ENCODE measurements around the gene MAGI1. TPM values are rescaled to one million over a fixed set of nuclear protein-coding genes. Genes with fewer than 3 reads are reported as not detected.

The MAGI1 gene
- total and polyA plus RNA-seq, 5 donors, result 15.8 to 38.3 (median 32.8) TPM

DNA sequence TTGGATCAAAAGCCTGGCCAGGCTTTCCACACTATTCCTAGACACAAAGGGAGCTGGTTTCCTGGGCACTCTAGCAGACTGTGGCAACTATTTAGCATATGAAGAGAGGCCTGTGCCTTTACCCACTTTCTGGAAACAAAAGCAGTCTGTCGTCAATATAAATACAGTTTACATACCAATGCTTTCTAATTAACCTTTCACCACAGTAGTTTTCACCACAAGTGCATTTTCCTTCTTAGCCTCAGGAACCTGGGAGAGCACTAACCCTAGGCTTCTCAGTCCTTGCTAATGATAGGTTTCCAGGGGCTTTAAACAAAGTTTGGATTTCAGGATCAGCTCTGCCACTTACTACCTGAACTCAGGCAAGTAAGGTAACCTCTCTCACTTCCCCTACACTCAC, 499.1 kb downstream of the MAGI1 start:
- Histone ChIP-seq H3K9me3 (ENCODE audit: control insufficient read depth, low read length) (no peaks in the 10 kb centered on the region), H3K27ac (ENCODE audit: low read length) (no peak overlapping the region), H3K27me3 (ENCODE audit: control insufficient read depth, insufficient read depth) (no peaks in the 10 kb centered on the region), H3K4me3 (ENCODE audit: low read length) (no peak overlapping the region), H3K4me1 (ENCODE audit: control insufficient read depth, insufficient read depth, low read length) (peaks cover 6% of the 10 kb centered on the region)
- intact Hi-C loops (cut with DNase I), result no loop called here
- DNase-seq (no peak), ATAC-seq (no peak)
- WGBS, result 65% methylated on average over 1 of the region's 1 CpG

- DNase-seq (no peak), ATAC-seq (no peak)
- no peaks in the 10 kb centered on the region for H3K27me3 ChIP-seq (ENCODE audit: control insufficient read depth, insufficient read depth)
- no peaks in the 10 kb centered on the region for H3K9me3 ChIP-seq (ENCODE audit: control insufficient read depth, low read length)
- 96% methylated on average over 1 of the region's 1 CpG for WGBS
- peaks cover 8% of the 10 kb centered on the region for H3K4me1 ChIP-seq (ENCODE audit: control insufficient read depth, insufficient read depth, low read length)
- intact Hi-C loops (cut with DNase I), result no loop called here
- no peak overlapping the region for H3K4me3 ChIP-seq (ENCODE audit: low read length)
- H3K27ac ChIP-seq (ENCODE audit: low read length), result no peak overlapping the region
These were observed 500.6 kb downstream of the MAGI1 start for GRCh38 chr3:65538101-65538500.

- Histone ChIP-seq H3K4me1 (ENCODE audit: control insufficient read depth, insufficient read depth, low read length) (peaks cover 8% of the 10 kb centered on the region), H3K27ac (ENCODE audit: low read length) (no peak overlapping the region), H3K4me3 (ENCODE audit: low read length) (no peak overlapping the region), H3K9me3 (ENCODE audit: control insufficient read depth, low read length) (no peaks in the 10 kb centered on the region), H3K27me3 (ENCODE audit: control insufficient read depth, insufficient read depth) (no peaks in the 10 kb centered on the region)
- WGBS, result 96% methylated on average over 3 of the region's 3 CpGs
- DNase-seq (no peak), ATAC-seq (no peak)
- intact Hi-C loops (cut with DNase I), result no loop called here
These were observed 501.6 kb downstream of the MAGI1 start for GRCh38 chr3:65537109-65537508.

GRCh38 chr3:65535260-65535659, 503.5 kb downstream of the MAGI1 start:
- no peak overlapping the region for H3K4me3 ChIP-seq (ENCODE audit: low read length)
- H3K27ac ChIP-seq (ENCODE audit: low read length), result no peak overlapping the region
- H3K27me3 ChIP-seq (ENCODE audit: control insufficient read depth, insufficient read depth), result no peaks in the 10 kb centered on the region
- WGBS, result 60% methylated on average over 2 of the region's 2 CpGs
- H3K4me1 ChIP-seq (ENCODE audit: control insufficient read depth, insufficient read depth, low read length), result peaks cover 7% of the 10 kb centered on the region
- intact Hi-C loops (cut with DNase I), result no loop called here
- no peaks in the 10 kb centered on the region for H3K9me3 ChIP-seq (ENCODE audit: control insufficient read depth, low read length)
- DNase-seq (no peak), ATAC-seq (no peak)

DNA sequence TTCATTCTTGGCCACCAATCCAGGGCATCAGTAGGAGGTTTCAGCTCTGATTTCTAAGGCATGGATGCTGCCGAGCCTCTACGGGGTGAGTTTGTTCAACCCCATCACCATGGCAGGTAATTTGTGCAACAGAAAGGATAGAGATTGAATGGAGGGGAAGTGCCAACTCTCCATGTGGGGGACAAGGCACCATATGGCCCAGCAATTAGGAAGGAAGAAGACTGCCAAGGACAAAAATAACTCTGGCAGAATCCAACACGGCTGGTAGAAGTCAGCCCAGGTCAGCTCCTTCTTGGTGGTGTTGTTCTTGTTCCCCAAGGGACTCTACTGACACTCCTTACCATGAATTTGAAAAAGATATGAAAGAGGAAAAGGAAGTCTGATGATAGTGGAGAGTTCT, 503.9 kb downstream of the MAGI1 start:
- Histone ChIP-seq H3K27ac (ENCODE audit: low read length) (no peak overlapping the region), H3K9me3 (ENCODE audit: control insufficient read depth, low read length) (no peaks in the 10 kb centered on the region), H3K27me3 (ENCODE audit: control insufficient read depth, insufficient read depth) (no peaks in the 10 kb centered on the region), H3K4me1 (ENCODE audit: control insufficient read depth, insufficient read depth, low read length) (peaks cover 7% of the 10 kb centered on the region), H3K4me3 (ENCODE audit: low read length) (no peak overlapping the region)
- DNase-seq, result no peak
- intact Hi-C loops (cut with DNase I), result no loop called here
- 69% methylated on average over 3 of the region's 3 CpGs for WGBS
- peak in 1 of 2 donors; percentile 20 for ATAC-seq

- no peak overlapping the region for H3K4me3 ChIP-seq (ENCODE audit: low read length)
- peaks cover 4% of the 10 kb centered on the region for H3K4me1 ChIP-seq (ENCODE audit: control insufficient read depth, insufficient read depth, low read length)
- H3K27ac ChIP-seq (ENCODE audit: low read length), result no peak overlapping the region
- WGBS, result 87% methylated on average over 6 of the region's 6 CpGs
- no peak for ATAC-seq
- intact Hi-C loops (cut with DNase I), result no loop called here
- no peak for DNase-seq
- H3K27me3 ChIP-seq (ENCODE audit: control insufficient read depth, insufficient read depth), result no peaks in the 10 kb centered on the region
- no peaks in the 10 kb centered on the region for H3K9me3 ChIP-seq (ENCODE audit: control insufficient read depth, low read length)
These were observed 506.0 kb downstream of the MAGI1 start for GRCh38 chr3:65532749-65533148.

GRCh38 chr3:65532215-65532614, 506.5 kb downstream of the MAGI1 start:
- peaks cover 4% of the 10 kb centered on the region for H3K4me1 ChIP-seq (ENCODE audit: control insufficient read depth, insufficient read depth, low read length)
- 73% methylated on average over 4 of the region's 4 CpGs for WGBS
- H3K4me3 ChIP-seq (ENCODE audit: low read length), result no peak overlapping the region
- no peak overlapping the region for H3K27ac ChIP-seq (ENCODE audit: low read length)
- H3K27me3 ChIP-seq (ENCODE audit: control insufficient read depth, insufficient read depth), result no peaks in the 10 kb centered on the region
- H3K9me3 ChIP-seq (ENCODE audit: control insufficient read depth, low read length), result no peaks in the 10 kb centered on the region
- DNase-seq, result no peak
- no peak for ATAC-seq
- intact Hi-C loops (cut with DNase I), result no loop called here

DNA sequence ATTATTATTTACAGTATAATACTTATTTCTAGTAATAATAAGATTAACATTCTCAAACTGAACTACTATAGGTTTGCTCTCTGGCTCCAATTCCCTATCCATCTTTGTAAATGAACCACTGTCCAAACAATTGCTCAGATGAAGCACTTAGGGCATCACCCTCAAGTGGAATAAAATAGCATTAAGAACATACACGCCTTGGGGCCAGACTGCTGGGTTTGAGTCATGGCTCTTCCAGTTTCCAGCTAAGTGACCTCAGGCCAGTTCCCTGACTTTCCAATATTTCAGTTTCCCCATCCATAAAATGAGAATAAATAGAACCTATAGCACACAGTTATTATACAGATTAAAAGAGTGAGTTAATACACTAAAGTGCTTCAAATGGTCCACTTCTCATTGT, 507.2 kb downstream of the MAGI1 start:
- intact Hi-C loops (cut with DNase I), result no loop called here
- Histone ChIP-seq H3K4me3 (ENCODE audit: low read length) (no peak overlapping the region), H3K4me1 (ENCODE audit: control insufficient read depth, insufficient read depth, low read length) (peaks cover 4% of the 10 kb centered on the region), H3K9me3 (ENCODE audit: control insufficient read depth, low read length) (no peaks in the 10 kb centered on the region), H3K27ac (ENCODE audit: low read length) (no peak overlapping the region), H3K27me3 (ENCODE audit: control insufficient read depth, insufficient read depth) (no peaks in the 10 kb centered on the region)
- ATAC-seq, result no peak
- WGBS, result 78% methylated on average over 1 of the region's 1 CpG
- DNase-seq, result no peak

DNA sequence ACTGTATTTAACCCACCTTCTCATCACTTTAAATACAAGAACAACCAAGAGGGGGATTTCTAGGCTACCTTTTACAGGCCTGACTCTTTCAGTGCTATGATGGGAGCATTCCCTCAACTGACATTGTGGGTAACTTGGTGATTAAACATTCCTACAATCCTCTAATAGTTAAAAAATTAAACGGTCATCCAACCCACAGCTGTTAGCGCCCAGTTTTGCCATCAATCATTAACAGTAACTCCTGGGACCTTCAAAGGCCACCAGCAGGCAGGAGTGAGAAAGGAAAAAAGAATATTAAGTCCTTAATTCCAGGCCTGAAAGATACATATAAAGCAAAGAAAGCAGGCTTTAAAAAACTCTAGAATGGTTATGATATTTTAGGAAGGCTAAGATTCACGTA, 512.1 kb downstream of the MAGI1 start:
- Histone ChIP-seq H3K9me3 (ENCODE audit: control insufficient read depth, low read length) (no peaks in the 10 kb centered on the region), H3K4me1 (ENCODE audit: control insufficient read depth, insufficient read depth, low read length) (peaks cover 2% of the 10 kb centered on the region), H3K27ac (ENCODE audit: low read length) (no peak overlapping the region), H3K4me3 (ENCODE audit: low read length) (no peak overlapping the region), H3K27me3 (ENCODE audit: control insufficient read depth, insufficient read depth) (no peaks in the 10 kb centered on the region)
- intact Hi-C loops (cut with DNase I), result no loop called here
- ATAC-seq, result no peak
- no peak for DNase-seq
- WGBS, result 82% methylated on average over 3 of the region's 3 CpGs

DNA sequence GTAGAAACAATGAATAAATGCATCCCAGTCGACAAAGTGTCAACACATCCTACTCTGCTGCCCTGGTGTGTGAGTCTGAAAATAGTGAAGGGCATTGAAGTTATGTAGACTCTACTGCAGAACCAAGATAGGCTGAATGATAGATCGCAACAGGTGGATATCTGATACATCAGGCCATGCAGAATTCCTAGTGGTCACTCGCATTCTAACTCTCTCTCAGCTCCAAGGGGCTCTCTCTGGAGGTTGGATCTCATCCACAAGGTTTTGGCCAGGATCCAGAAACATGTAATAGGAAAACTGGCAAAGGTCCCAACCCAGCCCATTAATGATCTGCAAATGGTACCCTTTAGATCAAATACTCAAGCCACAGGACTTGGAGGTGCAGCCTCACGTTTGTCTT, 514.1 kb downstream of the MAGI1 start:
- H3K4me1 ChIP-seq (ENCODE audit: control insufficient read depth, insufficient read depth, low read length), result peaks cover 2% of the 10 kb centered on the region
- WGBS, result 74% methylated on average over 4 of the region's 4 CpGs
- no peak overlapping the region for H3K4me3 ChIP-seq (ENCODE audit: low read length)
- no peaks in the 10 kb centered on the region for H3K9me3 ChIP-seq (ENCODE audit: control insufficient read depth, low read length)
- ATAC-seq (no peak), DNase-seq (no peak)
- no peaks in the 10 kb centered on the region for H3K27me3 ChIP-seq (ENCODE audit: control insufficient read depth, insufficient read depth)
- H3K27ac ChIP-seq (ENCODE audit: low read length), result no peak overlapping the region
- intact Hi-C loops (cut with DNase I), result no loop called here

DNA sequence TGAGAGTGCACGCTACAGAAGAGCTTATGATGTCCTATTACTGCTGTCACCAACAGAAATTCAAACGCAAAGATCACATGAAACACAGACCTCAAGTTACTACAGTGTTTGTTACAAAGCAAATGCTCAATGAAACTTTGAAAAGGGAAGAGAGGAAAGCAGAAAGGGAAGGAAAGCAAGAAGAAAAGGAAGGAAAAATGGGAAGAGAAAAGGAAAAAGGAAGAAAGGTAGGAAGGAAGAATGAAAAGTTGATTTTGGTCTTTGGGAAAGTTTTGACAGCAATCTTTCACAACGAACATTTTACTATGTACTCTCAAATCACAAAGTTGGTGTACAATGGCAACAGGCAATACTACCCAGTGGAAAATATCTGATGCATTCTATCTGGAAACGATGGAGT, 514.8 kb downstream of the MAGI1 start:
- ATAC-seq, result no peak
- intact Hi-C loops (cut with DNase I), result no loop called here
- no peak overlapping the region for H3K27ac ChIP-seq (ENCODE audit: low read length)
- H3K4me3 ChIP-seq (ENCODE audit: low read length), result no peak overlapping the region
- H3K27me3 ChIP-seq (ENCODE audit: control insufficient read depth, insufficient read depth), result no peaks in the 10 kb centered on the region
- WGBS, result 80% methylated on average over 4 of the region's 4 CpGs
- H3K9me3 ChIP-seq (ENCODE audit: control insufficient read depth, low read length), result no peaks in the 10 kb centered on the region
- peaks cover 2% of the 10 kb centered on the region for H3K4me1 ChIP-seq (ENCODE audit: control insufficient read depth, insufficient read depth, low read length)
- no peak for DNase-seq

DNA sequence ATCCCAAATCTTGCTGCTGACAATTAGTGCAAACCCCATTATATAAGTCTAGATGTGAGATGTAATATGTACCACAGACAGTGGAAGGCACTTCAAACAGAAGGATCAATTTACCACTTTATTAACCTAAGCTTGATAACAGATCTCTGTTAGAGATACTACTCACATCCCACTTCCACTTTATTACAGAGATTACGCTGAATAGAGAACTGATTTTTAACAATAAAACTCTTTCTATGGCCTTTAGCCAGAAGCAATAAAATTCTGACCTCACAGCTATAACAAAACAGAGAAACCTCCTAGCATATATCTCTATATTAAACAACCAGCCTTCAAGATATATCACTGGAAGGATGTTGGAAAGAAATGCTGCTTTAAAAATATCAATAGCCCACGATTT, 517.7 kb downstream of the MAGI1 start:
- Histone ChIP-seq H3K4me1 (ENCODE audit: control insufficient read depth, insufficient read depth, low read length) (peaks cover 2% of the 10 kb centered on the region), H3K9me3 (ENCODE audit: control insufficient read depth, low read length) (no peaks in the 10 kb centered on the region), H3K4me3 (ENCODE audit: low read length) (no peak overlapping the region), H3K27ac (ENCODE audit: low read length) (no peak overlapping the region), H3K27me3 (ENCODE audit: control insufficient read depth, insufficient read depth) (no peaks in the 10 kb centered on the region)
- intact Hi-C loops (cut with DNase I), result no loop called here
- ATAC-seq (no peak), DNase-seq (no peak)
- 82% methylated on average over 2 of the region's 2 CpGs for WGBS

Data from right cardiac atrium (tissue), 5 donors.